Panc1 (cell line): Measurements from ENCODE around the gene TMTC2. TPM values are rescaled to one million over a fixed set of nuclear protein-coding genes. Genes with fewer than 3 reads are reported as not detected.

Source experiments
- ATAC-seq: fragments of 200-7000 bp; cut with Tn5 transposase; 2 replicates; pipeline ENCODE4 v1.9.1; 2020; ENCODE audit warnings: mild to moderate bottlenecking, moderate library complexity
- BruUV-seq: library from RNA; stranded (reverse); fragments of 400-500 nt; replicated peaks from 2 replicates; lab custom pipeline; 2021; lab: Mats Ljungman, UMichigan
- CTCF ChIA-PET: fragments of 300-600 bp; sonication (Branson Sonifier 250); formaldehyde crosslinking; loops from one replicate; lab custom pipeline; 2022; ENCODE audit warnings: antibody characterized with exemption; lab: Charles Lee
- POLR2A ChIA-PET: fragments of 300-600 bp; sonication (Branson Sonifier 250); formaldehyde crosslinking; loops from one replicate; lab custom pipeline; 2022; ENCODE audit warnings: antibody characterized with exemption; lab: Charles Lee
- DNase-seq: peaks from one replicate; pipeline ENCODE4 v3.0.0-alpha.2; 2010; ENCODE audit warnings: low read depth, low spot score
- H3K27ac ChIP-seq: 2 replicates; pipeline ENCODE4 v1.5.1; 2011; ENCODE audit warnings: mild to moderate bottlenecking, low read length, inconsistent platforms
- H3K27me3 ChIP-seq: fragments of 200-500 bp; sonication (Bioruptor generic); 2 replicates; pipeline ENCODE4 v1.6.0; 2014; ENCODE audit warnings: low read length, inconsistent platforms; ENCODE audit not compliant: control insufficient read depth, insufficient read depth
- H3K36me3 ChIP-seq: fragments of 200-500 bp; sonication (Bioruptor generic); 2 replicates; pipeline ENCODE4 v1.5.1; 2014; ENCODE audit warnings: inconsistent platforms, mild to moderate bottlenecking, low read length, moderate library complexity; ENCODE audit not compliant: control insufficient read depth, insufficient read depth
- H3K4me1 ChIP-seq: 2 replicates; pipeline ENCODE4 v1.5.1; 2011; ENCODE audit warnings: inconsistent platforms, mild to moderate bottlenecking, low read length, moderate library complexity; ENCODE audit not compliant: control insufficient read depth, insufficient read depth
- H3K4me3 ChIP-seq, 2 experiments: 2 replicates each; pipeline ENCODE4 v1.5.1; 2011 to 2012; ENCODE audit warnings: low read depth in 2 of 2, low read length in 2 of 2, mild to moderate bottlenecking in 2 of 2, inconsistent platforms in 1 of 2, moderate library complexity in 1 of 2
- H3K9me3 ChIP-seq: fragments of 200-500 bp; sonication (Bioruptor generic); 2 replicates; pipeline ENCODE4 v1.5.1; 2014; ENCODE audit warnings: low read depth, mild to moderate bottlenecking, inconsistent platforms, low read length, moderate library complexity; ENCODE audit not compliant: control insufficient read depth, insufficient read depth
- CTCF ChIP-seq: fragments of 450-650 bp; IDR thresholded peaks from 2 replicates; pipeline ENCODE4 v1.5.1; 2017; ENCODE audit warnings: mild to moderate bottlenecking
- POLR2AphosphoS5 ChIP-seq: IDR thresholded peaks from 2 replicates; pipeline ENCODE4 v1.6.1; 2012; ENCODE audit warnings: mild to moderate bottlenecking, low read depth, low read length, moderate library complexity
- REST ChIP-seq, 2 experiments: IDR thresholded peaks; 2 replicates each; pipeline ENCODE4 v1.6.1; 2011 to 2012; ENCODE audit warnings: low read depth in 2 of 2, control low read depth in 1 of 2, low read length in 1 of 2, mild to moderate bottlenecking in 1 of 2, moderate library complexity in 1 of 2; ENCODE audit not compliant: insufficient read depth in 1 of 2
- SIN3A ChIP-seq: IDR thresholded peaks from 2 replicates; pipeline ENCODE4 v1.6.1; 2012; ENCODE audit warnings: low read depth, mild to moderate bottlenecking, low read length, moderate library complexity, borderline replicate concordance; ENCODE audit not compliant: insufficient read depth
- TCF7L2 ChIP-seq: IDR thresholded peaks from 2 replicates; pipeline ENCODE4 v1.6.1; 2011; ENCODE audit warnings: mild to moderate bottlenecking, low read depth, low read length, inconsistent platforms
- in situ Hi-C: cut with HindIII; loops from 2 replicates; pipeline ENCODE4 v1.10.0; 2016; ENCODE audit warnings: low sequenced_read_pairs, low pct_unique_long_range_greater_than_20kb
- intact Hi-C: fragments of 100-400 bp; cut with micrococcal nuclease; formaldehyde crosslinking; loops from one replicate; pipeline ENCODE4 v1.10.0; 2022; ENCODE audit not compliant: unreplicated experiment
- total RNA-seq: library from RNA; stranded (reverse); gene quantifications from one replicate; pipeline ENCODE4 v1.2.1, GENCODE V29; 2021; ENCODE audit not compliant: unreplicated experiment

TMTC2 gene
- total RNA-seq, 1 experiment from 2014 or later, result 5.7 TPM

GRCh38 chr12:82963956-82964355 is 277.2 kb downstream of the TMTC2 start:
- H3K36me3 ChIP-seq, result no peaks in the 10 kb centered on the region
- in situ Hi-C loops, result no loop called here
- H3K27ac ChIP-seq, result no peak overlapping the region
- ChIA-PET POLR2A (no interaction called here), CTCF (no interaction called here)
- no peaks in the 10 kb centered on the region for H3K9me3 ChIP-seq
- intact Hi-C loops, result no loop called here
- H3K4me3 ChIP-seq, result no peak overlapping the region
- DNase-seq (no peak), ATAC-seq (no peak)
- H3K4me1 ChIP-seq, result no peaks in the 10 kb centered on the region
- no TSS peak for BruUV-seq
- no peaks in the 10 kb centered on the region for H3K27me3 ChIP-seq
- TF ChIP-seq REST (IDR thresholded peaks at IDR 0.05; ENCODE audit: insufficient read depth in 1 of 2, low read depth in 2 of 2, low read length in 1 of 2) (no peak), POLR2AphosphoS5 (no peak), SIN3A (no peak), CTCF (no peak)

- in situ Hi-C loops (no loop called here), intact Hi-C loops (no loop called here)
- Histone ChIP-seq H3K36me3 (no peaks in the 10 kb centered on the region), H3K27ac (no peak overlapping the region), H3K27me3 (no peaks in the 10 kb centered on the region), H3K4me3 (no peak overlapping the region), H3K4me1 (no peaks in the 10 kb centered on the region), H3K9me3 (no peaks in the 10 kb centered on the region)
- CTCF ChIA-PET, result no interaction called here
- DNase-seq (no peak), ATAC-seq (no peak)
- BruUV-seq, result no TSS peak
- POLR2A ChIA-PET, result no interaction called here
- TF ChIP-seq SIN3A (no peak), TCF7L2 (no peak), CTCF (no peak), REST (IDR thresholded peaks at IDR 0.05; ENCODE audit: insufficient read depth in 1 of 2, low read depth in 2 of 2, low read length in 1 of 2) (no peak), POLR2AphosphoS5 (no peak)
Observed at GRCh38 chr12:82964446-82964845, 277.7 kb downstream of the TMTC2 start.
